Sigmoid colon (tissue), 7 donors: ENCODE data around the gene PTPA. TPM values are rescaled to one million over a fixed set of nuclear protein-coding genes. Genes with fewer than 3 reads are reported as not detected.

Experiments
- DNase-seq: peaks from one replicate; pipeline ENCODE4 v3.0.0-alpha.2; 2019
- H3K27ac ChIP-seq, 4 donors: fragments of 200-600 bp; sonication (generic); one replicate each; pipeline ENCODE4 v1.5.1; 2016 to 2019; ENCODE audit warnings: mild to moderate bottlenecking in 1 of 4
- H3K27me3 ChIP-seq, 3 donors: fragments of 200-600 bp; sonication (generic); one replicate each; pipeline ENCODE4 v1.5.1; 2019; ENCODE audit warnings: mild to moderate bottlenecking in 1 of 3
- H3K36me3 ChIP-seq, 4 donors: fragments of 200-600 bp; sonication (generic); one replicate each; pipeline ENCODE4 v1.5.1; 2016 to 2019
- H3K4me1 ChIP-seq, 4 donors: fragments of 200-600 bp; sonication (generic); one replicate each; pipeline ENCODE4 v1.5.1; 2017 to 2019
- H3K4me3 ChIP-seq, 4 donors: fragments of 200-600 bp; sonication (generic); one replicate each; pipeline ENCODE4 v1.5.1; 2017 to 2019; ENCODE audit warnings: mild to moderate bottlenecking in 2 of 4, moderate library complexity in 1 of 4
- H3K9me3 ChIP-seq, 4 donors: fragments of 200-600 bp in 3 of 4; sonication (generic) in 3 of 4; one replicate each; pipeline versions ENCODE4 v1.5.1 to v1.6.1; 2013 to 2019
- EP300 ChIP-seq, 4 donors: sonication (generic); formaldehyde crosslinking; IDR thresholded peaks; one replicate each; pipeline ENCODE4 v1.6.1; 2017; ENCODE audit warnings: antibody characterized with exemption in 4 of 4
- POLR2A ChIP-seq, 2 donors: fragments of 450-650 bp; IDR thresholded peaks; one replicate each; pipeline ENCODE4 v1.6.1; 2016; ENCODE audit warnings: antibody characterized with exemption in 2 of 2, mild to moderate bottlenecking in 2 of 2, moderate library complexity in 2 of 2
- POLR2AphosphoS5 ChIP-seq, 4 donors: sonication (generic); formaldehyde crosslinking; IDR thresholded peaks; one replicate each; pipeline ENCODE4 v1.6.1; 2017; ENCODE audit warnings: antibody characterized with exemption in 4 of 4
- WGBS, 2 donors: extraction: QIAGEN DNeasy Blood & Tissue Kit; methylation state at CpG; one replicate each; pipeline ENCODE4 v1.1.7; 2013; 5-methylcytosine and 5-hydroxymethylcytosine counted together
- intact Hi-C: fragments of 100-400 bp; cut with DNase I; formaldehyde crosslinking; loops from one replicate; pipeline ENCODE4 v1.15.1; 2023
- polyA plus RNA-seq, 3 donors: library from polyadenylated mRNA; stranded (reverse); fragments of 200-250 nt; gene quantifications; one replicate each; pipeline ENCODE4 v1.2.3, GENCODE V29; 2013
- total RNA-seq, 4 donors: library from RNA; depleted of rRNA; stranded (reverse); fragments of >200 nt; gene quantifications; one replicate each; pipeline ENCODE4 v1.1.0, GENCODE V29; 2016
- TF ChIP-seq, protein P1 (sequence below), 4 experiments: fragments of 450-650 bp in 3 of 4; fragments of 200-600 bp in 1 of 4; IDR thresholded peaks; one replicate each; pipeline ENCODE4 v1.5.1; 2016 to 2019; ENCODE audit warnings: antibody characterized with exemption in 4 of 4, mild to moderate bottlenecking in 3 of 4, moderate library complexity in 2 of 4
- donor health status: healthy with polysubstance abuse.
- donor health status: Bipolar disorder and iron deficiency.
- donor health status: healthy.

PTPA gene
- total and polyA plus RNA-seq, 7 donors: 50.2 to 141 (median 78.5) TPM

DNA sequence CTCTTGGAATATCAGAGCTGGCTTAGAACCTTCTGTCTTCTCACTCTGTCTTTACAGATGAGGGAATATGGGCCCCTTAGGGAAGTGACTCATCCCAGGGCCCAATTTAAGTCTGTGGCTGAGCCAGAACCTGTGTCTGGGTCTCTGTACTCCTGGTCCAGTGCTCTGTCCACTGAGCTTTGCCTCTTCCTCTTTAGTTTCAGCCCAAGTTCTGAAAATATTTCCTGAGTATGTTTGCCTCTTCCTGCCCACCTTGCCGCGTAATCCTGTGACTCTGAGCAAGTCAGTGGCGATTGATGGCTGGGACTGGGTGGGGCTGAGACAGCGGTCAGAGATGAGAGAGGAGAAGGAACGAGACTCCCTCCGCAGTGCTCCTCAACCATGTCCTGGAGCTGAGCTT is 59.0 kb downstream of the PTPA start:
- Histone ChIP-seq H3K4me1 (peaks cover 0 to 49% (median 39%) of the 10 kb centered on the region in 4 donors), H3K9me3 (no peaks in the 10 kb centered on the region), H3K36me3 (no peaks in the 10 kb centered on the region), H3K27me3 (no peaks in the 10 kb centered on the region), H3K27ac (peak overlapping the region in 1 of 4 donors; percentile 2), H3K4me3 (no peak overlapping the region)
- 64 to 71% methylated on average over 6 of the region's 6 CpGs for WGBS, 2 donors
- no peak for DNase-seq
- TF ChIP-seq POLR2AphosphoS5 (IDR thresholded peaks at IDR 0.05): no peak
- TF ChIP-seq, protein P1, sequence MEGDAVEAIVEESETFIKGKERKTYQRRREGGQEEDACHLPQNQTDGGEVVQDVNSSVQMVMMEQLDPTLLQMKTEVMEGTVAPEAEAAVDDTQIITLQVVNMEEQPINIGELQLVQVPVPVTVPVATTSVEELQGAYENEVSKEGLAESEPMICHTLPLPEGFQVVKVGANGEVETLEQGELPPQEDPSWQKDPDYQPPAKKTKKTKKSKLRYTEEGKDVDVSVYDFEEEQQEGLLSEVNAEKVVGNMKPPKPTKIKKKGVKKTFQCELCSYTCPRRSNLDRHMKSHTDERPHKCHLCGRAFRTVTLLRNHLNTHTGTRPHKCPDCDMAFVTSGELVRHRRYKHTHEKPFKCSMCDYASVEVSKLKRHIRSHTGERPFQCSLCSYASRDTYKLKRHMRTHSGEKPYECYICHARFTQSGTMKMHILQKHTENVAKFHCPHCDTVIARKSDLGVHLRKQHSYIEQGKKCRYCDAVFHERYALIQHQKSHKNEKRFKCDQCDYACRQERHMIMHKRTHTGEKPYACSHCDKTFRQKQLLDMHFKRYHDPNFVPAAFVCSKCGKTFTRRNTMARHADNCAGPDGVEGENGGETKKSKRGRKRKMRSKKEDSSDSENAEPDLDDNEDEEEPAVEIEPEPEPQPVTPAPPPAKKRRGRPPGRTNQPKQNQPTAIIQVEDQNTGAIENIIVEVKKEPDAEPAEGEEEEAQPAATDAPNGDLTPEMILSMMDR (IDR thresholded peaks at IDR 0.05): no peak
- intact Hi-C loops: no loop called here

DNA sequence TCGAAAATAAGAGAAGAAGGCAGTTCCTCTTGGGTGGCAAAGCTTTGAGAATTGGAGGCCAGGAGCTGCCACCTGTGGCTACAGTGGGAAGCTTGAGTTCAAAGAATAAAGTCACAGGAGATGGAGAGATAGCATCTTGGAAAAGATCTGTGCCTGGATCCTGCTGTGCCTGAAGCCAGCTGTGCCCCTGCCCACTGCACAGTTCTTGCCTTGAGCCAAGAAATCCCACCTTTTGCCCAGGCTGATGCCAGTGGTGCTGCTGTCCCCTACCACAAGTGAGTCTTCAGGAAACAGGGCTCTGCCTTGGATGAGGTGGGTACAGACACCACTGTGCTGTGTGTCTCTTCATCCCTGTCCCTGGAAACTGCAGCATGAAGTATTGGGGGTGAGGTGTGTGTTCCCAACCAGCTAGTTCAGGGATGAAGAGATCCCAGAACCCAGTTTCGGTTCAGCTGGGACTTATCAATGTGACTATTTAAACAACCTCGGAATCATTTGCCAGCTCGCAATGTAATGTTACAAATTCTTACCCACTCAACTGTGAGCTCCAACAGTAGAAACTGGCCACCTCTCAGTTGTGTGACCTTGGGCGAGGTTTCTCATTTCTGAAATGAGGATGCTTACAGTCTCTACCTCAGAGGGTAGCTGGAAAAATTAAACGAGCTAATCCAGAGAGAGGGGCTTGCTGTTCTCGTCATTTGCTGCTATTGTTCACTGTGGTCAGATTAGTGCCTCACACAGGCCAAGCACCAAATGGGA is 61.0 kb downstream of the PTPA start:
- TF ChIP-seq, protein P1 (IDR thresholded peaks at IDR 0.05): no peak
- no peak for TF ChIP-seq POLR2AphosphoS5 (IDR thresholded peaks at IDR 0.05)
- TF ChIP-seq EP300 (IDR thresholded peaks at IDR 0.05): no peak
- DNase-seq: no peak
- no peak overlapping the region for H3K4me3 ChIP-seq
- no peaks in the 10 kb centered on the region for H3K9me3 ChIP-seq
- H3K27me3 ChIP-seq: no peaks in the 10 kb centered on the region
- intact Hi-C loops: no loop called here
- WGBS, 2 donors: 70 to 78% methylated on average over 7 of the region's 7 CpGs
- H3K4me1 ChIP-seq: peaks cover 0 to 45% (median 33%) of the 10 kb centered on the region in 4 donors
- H3K27ac ChIP-seq: peak overlapping the region in 1 of 4 donors; percentile 99
- H3K36me3 ChIP-seq: no peaks in the 10 kb centered on the region

DNA sequence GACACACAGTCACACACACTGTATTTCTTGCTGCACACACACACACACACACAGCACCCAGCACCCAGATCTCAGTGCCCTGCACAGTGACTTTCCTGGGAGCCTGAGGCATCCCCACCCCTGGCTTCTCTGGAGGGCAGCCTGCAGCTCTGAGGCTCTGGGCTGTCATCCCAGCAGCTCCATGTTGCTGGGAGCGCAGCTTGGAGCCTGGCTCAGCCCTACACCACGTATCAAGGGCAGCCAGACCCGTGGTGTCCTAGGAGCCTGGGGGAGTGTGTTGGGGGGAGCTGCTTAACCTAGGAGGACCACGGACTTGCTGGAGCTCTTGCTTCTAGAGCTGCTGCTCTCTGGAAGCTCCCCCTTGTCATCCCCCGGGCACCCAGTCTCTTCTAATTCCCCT is 61.6 kb downstream of the PTPA start:
- peak overlapping the region; percentile 97 to 99 (median 98) for H3K27ac ChIP-seq
- no peak for DNase-seq
- H3K36me3 ChIP-seq: no peaks in the 10 kb centered on the region
- H3K9me3 ChIP-seq: no peaks in the 10 kb centered on the region
- intact Hi-C loops: no loop called here
- no peak overlapping the region for H3K4me3 ChIP-seq
- H3K27me3 ChIP-seq: no peaks in the 10 kb centered on the region
- WGBS, 2 donors: 57 to 63% methylated on average over 5 of the region's 5 CpGs
- peaks cover 0 to 39% (median 27%) of the 10 kb centered on the region in 4 donors for H3K4me1 ChIP-seq
- TF ChIP-seq EP300 (IDR thresholded peaks at IDR 0.05) (no peak), POLR2AphosphoS5 (IDR thresholded peaks at IDR 0.05) (no peak), POLR2A (IDR thresholded peaks at IDR 0.05) (no peak)
- TF ChIP-seq, protein P1 (IDR thresholded peaks at IDR 0.05): no peak

DNA sequence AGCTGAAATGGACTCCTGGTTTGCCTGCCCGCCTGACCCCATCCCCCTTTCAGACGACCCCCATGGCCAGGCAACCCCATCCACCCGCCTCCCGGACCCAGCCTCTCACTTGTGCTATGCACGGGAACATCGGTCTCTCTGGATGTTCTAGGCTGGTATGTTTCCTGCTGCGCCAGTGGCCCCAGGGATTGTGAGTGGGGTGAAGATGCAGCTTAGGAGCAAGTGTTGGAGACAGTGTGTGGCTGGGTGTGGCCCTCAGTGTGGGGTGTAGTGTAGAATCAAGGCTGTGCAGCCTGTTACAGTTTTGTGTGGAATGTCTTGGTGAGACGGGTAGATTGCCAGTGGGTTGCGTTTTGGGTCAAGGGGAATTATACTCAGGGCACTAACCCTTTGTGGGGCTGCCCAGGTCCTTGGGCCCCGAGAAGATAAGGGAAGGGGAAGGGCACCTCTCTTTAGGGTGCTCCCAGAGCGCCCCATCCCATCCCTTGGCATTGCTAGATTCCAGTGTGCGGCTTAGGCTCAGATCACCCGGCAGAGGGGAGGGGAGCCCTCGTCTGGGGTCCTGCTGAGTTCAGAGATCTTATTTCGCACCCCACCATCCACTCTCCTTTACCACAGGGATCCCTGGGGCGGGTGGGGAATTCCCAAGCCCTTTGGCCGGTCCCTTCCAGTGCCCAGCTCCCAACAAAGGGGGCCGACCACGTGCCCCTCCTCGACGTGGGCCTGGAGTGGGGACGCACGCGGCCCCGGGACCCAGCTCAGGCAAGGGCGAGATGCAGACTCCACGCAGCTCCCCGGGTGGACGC is 62.3 kb downstream of the PTPA start:
- WGBS, 2 donors: 24 to 30% methylated on average over 29 of the region's 29 CpGs
- no peaks in the 10 kb centered on the region for H3K27me3 ChIP-seq
- H3K36me3 ChIP-seq: no peaks in the 10 kb centered on the region
- intact Hi-C loops: loop anchor here (1.0 to 2.0 kb wide), 3 partner anchors 239 to 437 kb away; no protein-coding TSS in a partner anchor
- no peak for DNase-seq
- H3K9me3 ChIP-seq: no peaks in the 10 kb centered on the region
- TF ChIP-seq EP300 (IDR thresholded peaks at IDR 0.05): no peak
- no peak for TF ChIP-seq POLR2AphosphoS5 (IDR thresholded peaks at IDR 0.05)
- TF ChIP-seq, protein P1 (IDR thresholded peaks at IDR 0.05): no peak
- TF ChIP-seq POLR2A (IDR thresholded peaks at IDR 0.05): no peak
- peak overlapping the region; percentile 80 to 96 (median 93) for H3K4me3 ChIP-seq
- peaks cover 0 to 36% (median 23%) of the 10 kb centered on the region in 4 donors for H3K4me1 ChIP-seq
- H3K27ac ChIP-seq: peak overlapping the region; percentile 97 to 99 (median 98)
